Sigmoid colon (tissue), 4 donors: ENCODE measurements around the gene ABCA13.

Experiments used
- CTCF ChIP-seq, 4 experiments: fragments of 450-650 bp in 3 of 4; fragments of 200-600 bp in 1 of 4; IDR thresholded peaks; one replicate each; pipeline ENCODE4 v1.5.1; 2016 to 2019; ENCODE audit warnings: antibody characterized with exemption in 4 of 4, mild to moderate bottlenecking in 3 of 4, moderate library complexity in 2 of 4
- EP300 ChIP-seq, 4 donors: sonication (generic); formaldehyde crosslinking; IDR thresholded peaks; one replicate each; pipeline ENCODE4 v1.6.1; 2017; ENCODE audit warnings: antibody characterized with exemption in 4 of 4
- POLR2A ChIP-seq, 2 donors: fragments of 450-650 bp; IDR thresholded peaks; one replicate each; pipeline ENCODE4 v1.6.1; 2016; ENCODE audit warnings: antibody characterized with exemption in 2 of 2, mild to moderate bottlenecking in 2 of 2, moderate library complexity in 2 of 2
- POLR2AphosphoS5 ChIP-seq, 4 donors: sonication (generic); formaldehyde crosslinking; IDR thresholded peaks; one replicate each; pipeline ENCODE4 v1.6.1; 2017; ENCODE audit warnings: antibody characterized with exemption in 4 of 4

GRCh38 chr7:48664241-48664640, 493.0 kb downstream of the ABCA13 start:
- TF ChIP-seq CTCF (IDR thresholded peaks at IDR 0.05) (no peak), POLR2A (IDR thresholded peaks at IDR 0.05) (no peak), POLR2AphosphoS5 (IDR thresholded peaks at IDR 0.05) (no peak), EP300 (IDR thresholded peaks at IDR 0.05) (no peak)
